Measurements from ENCODE around the gene FKBP9.
A peak's percentile ranks its signal among the peaks of the same experiment; 100 is the strongest.
"Not testable (repeated sequence)": the region's sequence is repeated elsewhere in the genome, so short reads cannot be mapped to it uniquely, and the experiment has no call there.

The FKBP9 gene

DNA sequence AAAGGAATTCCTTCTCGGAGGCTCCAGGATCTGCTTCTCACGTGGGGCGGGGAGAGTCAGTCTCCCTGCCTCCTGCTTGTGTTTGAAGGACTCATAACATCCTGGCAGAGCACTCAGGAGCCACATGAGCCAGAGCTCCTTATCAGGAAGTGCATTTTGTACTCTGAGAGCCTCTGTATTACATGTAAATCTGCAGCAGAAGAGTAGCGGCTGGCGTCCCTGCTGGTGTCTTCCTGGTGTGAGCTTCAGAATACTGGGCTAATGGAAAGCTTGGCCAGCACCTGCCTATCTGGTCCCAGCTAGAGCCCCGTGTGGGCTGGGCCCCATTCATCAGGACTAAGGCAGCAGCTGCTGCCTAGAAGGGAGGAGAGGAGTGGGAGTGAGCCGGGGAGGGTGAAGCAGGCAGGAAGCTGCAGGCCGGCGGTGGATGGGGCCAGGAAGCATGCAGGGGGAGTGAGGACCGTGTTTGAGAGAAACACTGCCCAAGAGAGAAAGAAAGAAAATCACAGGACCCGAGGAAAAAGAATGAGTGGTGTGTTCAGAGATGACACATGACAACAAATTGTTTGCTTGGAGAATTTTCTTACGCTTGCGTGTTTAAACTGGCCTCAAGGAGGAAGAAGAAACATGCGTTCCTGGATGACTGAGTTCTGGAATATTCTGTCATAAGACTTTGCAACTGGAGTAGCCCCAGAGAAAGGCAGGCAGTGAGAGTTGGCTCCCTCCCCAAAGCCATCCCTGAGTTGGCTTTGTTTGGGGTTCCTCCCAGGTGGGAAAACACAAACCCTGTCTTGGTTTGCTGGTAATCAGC, 41.3 kb downstream of the FKBP9 start:
- H3K4me3 ChIP-seq (ENCODE audit: low read depth, low read length); in situ Hi-C loops (cut with HindIII; ENCODE audit: low pct_ligation_motif_present, low sequenced_read_pairs): not testable (repeated sequence)
- peak; percentile 64 for DNase-seq

DNA sequence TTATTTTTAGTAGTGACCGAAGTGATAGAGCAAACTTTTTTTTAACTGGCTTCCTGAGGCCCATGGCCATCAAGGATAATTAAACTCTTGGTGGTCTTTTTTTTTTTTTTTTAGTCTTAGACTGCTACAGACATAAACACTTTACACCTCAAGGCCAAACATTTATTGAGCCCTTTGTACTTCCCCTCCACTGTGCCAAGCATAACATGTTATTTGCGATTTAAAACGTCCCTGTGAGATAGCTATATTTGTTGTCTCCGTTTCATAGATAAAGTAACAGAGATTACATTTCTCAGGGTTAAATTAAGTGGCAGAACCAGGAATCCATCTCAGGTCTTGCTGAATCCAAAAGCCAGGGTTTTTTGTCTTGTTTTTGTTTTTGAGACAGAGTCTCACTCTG, 42.1 kb downstream of the FKBP9 start:
- H3K27me3 ChIP-seq (replicated peaks); DNase-seq; H3K36me3 ChIP-seq (replicated peaks); H3K27ac ChIP-seq; in situ Hi-C loops (cut with HindIII; ENCODE audit: low pct_ligation_motif_present, low sequenced_read_pairs); H3K4me3 ChIP-seq (ENCODE audit: low read depth, low read length): not testable (repeated sequence)

More for the DNA sequence above, 41.3 kb downstream of the FKBP9 start:
- H3K27ac ChIP-seq; H3K36me3 ChIP-seq (replicated peaks); H3K27me3 ChIP-seq (replicated peaks): not testable (repeated sequence)

DNA sequence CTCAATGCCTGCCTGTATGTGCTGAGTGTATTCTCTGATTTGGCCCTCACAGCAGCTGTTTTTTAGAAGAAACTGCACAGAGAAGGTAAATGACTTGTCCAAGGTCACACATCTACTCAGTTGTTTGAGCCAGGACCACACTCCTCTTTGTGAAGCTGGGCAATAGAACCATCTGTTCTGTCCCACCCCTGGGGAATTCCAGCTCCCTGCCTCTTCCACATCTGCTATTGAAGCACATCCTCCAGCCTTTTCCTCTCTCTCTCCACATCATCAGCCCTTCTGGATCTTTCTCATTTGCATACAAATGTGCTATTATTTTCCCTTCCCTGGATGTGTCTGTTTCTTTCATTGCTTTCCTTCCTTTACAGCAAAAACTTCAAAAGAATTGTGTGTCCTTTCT, 45.9 kb downstream of the FKBP9 start:
- H3K27ac ChIP-seq; DNase-seq; H3K4me3 ChIP-seq (ENCODE audit: low read depth, low read length); in situ Hi-C loops (cut with HindIII; ENCODE audit: low pct_ligation_motif_present, low sequenced_read_pairs); H3K27me3 ChIP-seq (replicated peaks); H3K36me3 ChIP-seq (replicated peaks): not testable (repeated sequence)

DNA sequence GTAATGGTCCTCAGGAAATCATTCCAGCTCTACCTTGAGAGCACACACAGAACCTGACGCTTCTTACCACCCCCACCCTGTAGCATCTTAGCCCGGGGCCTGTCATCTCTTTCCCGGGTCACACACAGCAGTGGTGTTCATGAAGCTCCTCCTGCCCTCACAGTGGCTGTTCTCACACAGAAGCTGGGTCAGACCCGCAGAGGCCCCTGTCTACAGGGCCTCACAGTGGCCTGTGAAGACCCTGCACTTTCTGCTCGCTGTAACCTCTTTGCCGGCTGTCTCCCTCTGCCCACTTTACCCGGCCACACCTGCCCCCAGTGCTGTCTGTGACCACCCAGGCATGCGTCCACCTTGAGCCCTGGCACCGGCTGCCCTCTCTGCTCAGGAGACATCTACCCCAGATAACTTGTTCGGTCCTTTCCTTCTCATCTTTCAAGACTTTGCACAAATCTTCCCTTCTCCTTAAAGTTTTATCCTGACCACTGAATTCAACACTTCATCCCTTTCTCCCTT, 46.9 kb downstream of the FKBP9 start:
- H3K4me3 ChIP-seq (ENCODE audit: low read depth, low read length); H3K27ac ChIP-seq; in situ Hi-C loops (cut with HindIII; ENCODE audit: low pct_ligation_motif_present, low sequenced_read_pairs); H3K27me3 ChIP-seq (replicated peaks); DNase-seq; H3K36me3 ChIP-seq (replicated peaks): not testable (repeated sequence)

GRCh38 chr7:33005193-33005592, 48.0 kb downstream of the FKBP9 start:
- H3K4me3 ChIP-seq (ENCODE audit: low read depth, low read length); H3K27me3 ChIP-seq (replicated peaks); in situ Hi-C loops (cut with HindIII; ENCODE audit: low pct_ligation_motif_present, low sequenced_read_pairs); H3K27ac ChIP-seq; DNase-seq; H3K36me3 ChIP-seq (replicated peaks): not testable (repeated sequence)

DNA sequence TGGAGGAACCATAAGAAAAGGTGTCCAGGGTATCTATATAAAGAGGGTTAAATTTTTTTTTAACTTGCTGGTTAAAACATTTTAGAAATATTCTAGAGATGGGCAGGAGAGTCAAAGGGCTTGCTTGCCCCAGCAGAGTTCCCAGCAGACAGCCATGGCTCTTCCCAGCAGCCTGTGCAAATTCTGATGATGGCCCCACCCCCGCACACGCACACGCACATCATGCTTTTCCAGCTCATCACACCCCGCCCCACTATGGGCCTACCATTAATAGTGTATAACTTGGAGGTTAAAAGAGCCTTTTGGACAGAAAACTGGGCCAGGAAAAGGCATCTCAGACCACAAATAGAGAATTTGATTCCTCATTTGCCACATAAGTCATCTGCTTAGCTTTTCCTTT, 48.5 kb downstream of the FKBP9 start:
- H3K27me3 ChIP-seq (replicated peaks); in situ Hi-C loops (cut with HindIII; ENCODE audit: low pct_ligation_motif_present, low sequenced_read_pairs): not testable (repeated sequence)

GRCh38 chr7:33009734-33010133, 52.5 kb downstream of the FKBP9 start:
- Histone ChIP-seq H3K4me3 (ENCODE audit: low read depth, low read length) (no peak overlapping the region), H3K27me3 (replicated peaks) (no peaks in the 10 kb centered on the region), H3K36me3 (replicated peaks) (peaks cover 3% of the 10 kb centered on the region), H3K27ac (no peak overlapping the region)
- DNase-seq, result no peak
- in situ Hi-C loops (cut with HindIII; ENCODE audit: low pct_ligation_motif_present, low sequenced_read_pairs), result no loop called here
- TF ChIP-seq CTCF (IDR thresholded peaks at IDR 0.05; ENCODE audit: low read depth, low read length, missing control alignments), result no peak

More for the DNA sequence above, 48.5 kb downstream of the FKBP9 start:
- H3K36me3 ChIP-seq (replicated peaks); H3K4me3 ChIP-seq (ENCODE audit: low read depth, low read length); DNase-seq; H3K27ac ChIP-seq: not testable (repeated sequence)

- no peak for DNase-seq
- H3K4me3 ChIP-seq (ENCODE audit: low read depth, low read length), result no peak overlapping the region
- H3K27ac ChIP-seq, result no peak overlapping the region
- no peaks in the 10 kb centered on the region for H3K27me3 ChIP-seq (replicated peaks)
- in situ Hi-C loops (cut with HindIII; ENCODE audit: low pct_ligation_motif_present, low sequenced_read_pairs), result no loop called here
- no peak for TF ChIP-seq CTCF (IDR thresholded peaks at IDR 0.05; ENCODE audit: low read depth, low read length, missing control alignments)
- H3K36me3 ChIP-seq (replicated peaks), result peaks cover 3% of the 10 kb centered on the region
These were observed 55.1 kb downstream of the FKBP9 start for GRCh38 chr7:33012364-33012763.

DNA sequence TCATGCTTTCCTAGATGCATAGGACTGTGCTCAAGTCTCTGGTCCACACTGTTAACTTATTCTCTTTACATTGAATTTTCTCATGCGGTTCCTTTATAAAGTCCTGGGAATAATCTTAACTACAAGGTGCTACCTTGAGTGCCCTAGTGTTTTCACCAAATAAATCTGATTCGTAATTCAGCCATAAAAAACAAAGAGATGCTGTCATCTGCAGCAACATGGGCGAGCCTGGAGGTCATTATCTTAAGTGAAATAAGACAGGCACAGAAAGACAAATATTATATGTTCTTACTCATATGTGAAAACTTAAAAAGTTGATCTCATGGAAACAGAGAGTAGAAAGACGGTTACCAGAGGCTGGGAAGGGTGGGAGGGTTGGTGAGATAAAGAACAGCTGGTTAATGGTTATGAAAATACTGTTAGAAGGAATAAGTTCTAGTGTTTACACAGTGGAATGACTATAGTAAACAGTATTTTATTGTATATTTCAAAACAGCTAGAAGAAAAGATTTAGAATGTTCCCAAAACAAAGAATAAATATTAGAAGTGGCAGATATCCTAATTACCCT, 67.0 kb downstream of the FKBP9 start:
- no peak overlapping the region for H3K4me3 ChIP-seq (ENCODE audit: low read depth, low read length)
- no peak overlapping the region for H3K27ac ChIP-seq
- in situ Hi-C loops (cut with HindIII; ENCODE audit: low pct_ligation_motif_present, low sequenced_read_pairs), result no loop called here
- H3K27me3 ChIP-seq (replicated peaks), result no peaks in the 10 kb centered on the region
- no peak for DNase-seq
- no peak for TF ChIP-seq CTCF (IDR thresholded peaks at IDR 0.05; ENCODE audit: low read depth, low read length, missing control alignments)
- no peaks in the 10 kb centered on the region for H3K36me3 ChIP-seq (replicated peaks)
